Transverse colon (tissue), 4 donors: ENCODE measurements around the gene WIPF1.

Experiments
- CTCF ChIP-seq, 5 experiments: fragments of 200-600 bp in 3 of 5; fragments of 450-650 bp in 2 of 5; sonication (generic) in 3 of 5; IDR thresholded peaks; 1 replicate in 2 of 5; 2 replicates in 3 of 5; pipeline ENCODE4 v1.5.1; 2016 to 2017; ENCODE audit warnings: antibody characterized with exemption in 5 of 5, inconsistent platforms in 3 of 5, mild to moderate bottlenecking in 2 of 5, moderate library complexity in 1 of 5
- EP300 ChIP-seq: sonication (generic); formaldehyde crosslinking; IDR thresholded peaks from one replicate; pipeline ENCODE4 v1.6.1; 2017; ENCODE audit warnings: antibody characterized with exemption, low read depth
- POLR2A ChIP-seq: fragments of 450-650 bp; IDR thresholded peaks from one replicate; pipeline ENCODE4 v1.6.1; 2016; ENCODE audit warnings: antibody characterized with exemption, mild to moderate bottlenecking, moderate library complexity
- POLR2AphosphoS5 ChIP-seq, 3 donors: sonication (generic); formaldehyde crosslinking; IDR thresholded peaks; one replicate each; pipeline ENCODE4 v1.6.1; 2016; ENCODE audit warnings: antibody characterized with exemption in 3 of 3

GRCh38 chr2:174566871-174567270 lies 30.7 kb downstream of the WIPF1 start:
- TF ChIP-seq CTCF (IDR thresholded peaks at IDR 0.05) (no peak), EP300 (no peak), POLR2AphosphoS5 (IDR thresholded peaks at IDR 0.05) (no peak), POLR2A (no peak)
